HG03432 (cell line): ENCODE results near the gene DNAAF8.

Experiments
- ATAC-seq: cut with Tn5 transposase; IDR thresholded peaks from one replicate; pipeline ENCODE4 v1.9.1; 2021; ENCODE audit warnings: mild to moderate bottlenecking, moderate library complexity; ENCODE audit not compliant: unreplicated experiment

The DNAAF8 gene

DNA sequence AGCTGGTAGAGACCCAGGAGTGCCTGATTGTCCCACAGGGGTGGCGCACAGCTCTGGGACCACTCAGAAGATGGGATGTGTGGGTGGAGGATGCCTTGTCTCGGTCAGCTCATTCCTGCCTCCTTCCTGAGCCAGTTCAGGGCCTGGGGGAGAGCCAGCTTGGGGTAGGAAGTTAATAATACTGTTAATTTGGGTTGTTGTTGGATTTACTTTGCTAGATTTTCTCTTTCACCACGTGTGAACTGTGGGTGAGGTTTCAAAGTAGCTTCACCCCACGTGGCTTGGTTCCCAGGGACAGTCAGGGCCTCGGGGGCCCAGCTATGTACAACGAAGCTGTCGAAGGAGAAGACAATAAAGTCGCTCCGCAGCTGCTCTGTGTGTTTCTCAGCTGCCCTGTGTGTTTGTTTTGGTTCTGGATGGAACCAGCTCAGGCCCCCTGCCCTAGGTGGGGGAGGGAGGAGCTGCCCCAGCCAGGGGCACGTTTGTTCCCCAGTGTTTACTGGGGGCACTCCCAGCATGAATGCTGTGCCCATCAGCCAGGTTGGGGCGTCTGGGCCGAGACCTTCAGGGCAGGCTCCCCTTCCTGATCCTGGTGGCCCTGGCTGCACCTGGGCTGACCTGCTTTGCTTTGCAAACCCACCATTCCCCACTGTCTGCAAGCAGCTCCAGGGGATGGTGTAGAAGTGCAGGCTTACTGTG is 38.7 kb upstream of the DNAAF8 start:
- ATAC-seq: no peak

DNA sequence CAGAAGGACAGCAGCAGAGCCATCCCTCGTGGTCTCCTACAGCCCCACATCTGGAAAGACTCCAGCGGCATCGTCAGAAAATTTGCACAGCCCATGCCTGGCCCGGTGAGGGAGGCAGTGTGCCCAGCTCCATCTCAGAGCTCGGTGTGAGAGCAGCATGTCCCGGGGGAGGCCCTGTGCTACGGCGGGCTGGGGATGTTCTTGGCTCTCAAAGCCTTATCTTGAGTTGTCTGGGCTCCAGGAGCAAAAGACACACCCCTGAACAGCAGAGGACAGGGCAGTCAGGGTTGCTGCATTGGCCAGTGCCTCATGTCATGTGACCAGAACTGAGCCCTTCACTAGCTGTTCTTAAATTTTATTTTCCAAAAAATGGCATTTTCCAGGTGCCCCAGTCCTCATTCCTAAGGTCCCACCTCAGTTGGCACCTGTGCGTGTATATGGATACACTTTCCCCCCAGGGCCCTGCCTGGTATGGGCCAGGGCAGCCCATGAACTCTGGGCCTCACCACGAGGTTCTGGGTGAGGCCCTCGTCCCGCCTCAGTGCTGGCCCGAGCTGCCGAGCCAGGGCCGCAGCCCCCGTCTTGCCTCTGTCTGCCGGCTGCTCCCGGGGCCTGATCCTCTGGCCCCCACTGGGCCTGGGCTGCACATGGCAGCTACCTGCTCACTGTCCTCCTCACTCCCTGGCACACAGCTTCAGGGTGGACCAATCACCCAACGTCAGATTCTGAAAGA is 38.0 kb upstream of the DNAAF8 start:
- no peak for ATAC-seq

DNA sequence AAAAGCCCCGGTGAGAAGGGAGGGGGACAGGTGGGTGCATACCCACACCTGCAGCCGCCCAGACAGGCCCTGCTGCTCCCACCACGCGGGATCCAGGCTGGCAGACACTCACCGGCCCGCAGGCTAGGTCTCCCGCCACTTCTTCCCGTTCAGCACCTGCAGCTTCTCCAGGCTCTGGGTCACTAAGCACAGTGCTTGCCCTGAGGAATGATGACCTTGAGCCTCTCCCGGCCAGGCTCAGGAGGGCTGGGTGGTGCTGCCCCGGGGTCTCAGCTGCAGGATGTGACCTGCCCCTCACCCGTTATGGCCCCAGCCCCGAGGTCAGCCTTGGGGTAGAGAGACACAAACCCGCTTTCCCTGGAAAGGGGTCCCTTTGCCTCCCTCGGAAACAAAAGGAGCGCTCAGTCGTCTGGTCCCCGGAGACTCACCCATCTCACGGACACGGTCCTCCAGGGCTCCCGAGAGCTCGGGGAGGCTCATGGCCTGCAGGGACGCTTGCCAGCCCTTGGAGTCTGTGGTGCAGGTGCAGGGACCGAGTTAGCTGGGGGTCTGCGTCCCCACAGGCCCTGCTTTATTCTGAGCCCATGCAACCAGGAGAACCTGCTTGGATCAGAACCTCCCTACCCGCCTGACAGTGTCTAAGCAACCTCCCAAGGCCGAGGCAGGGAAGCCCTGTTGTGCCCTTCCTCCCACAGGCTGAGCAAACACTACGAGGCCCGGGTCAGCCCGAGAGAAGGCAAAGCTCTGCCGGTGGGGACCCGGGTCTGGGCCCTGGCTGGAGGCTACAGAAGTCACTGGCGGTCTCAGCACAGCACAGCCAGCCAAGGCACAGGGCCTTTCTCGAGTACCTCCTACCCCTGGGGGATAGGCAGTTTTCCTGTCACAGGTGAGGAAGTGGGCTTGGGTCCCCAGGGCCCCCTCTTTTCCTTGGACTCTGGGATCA is 37.2 kb upstream of the DNAAF8 start:
- ATAC-seq: no peak

DNA sequence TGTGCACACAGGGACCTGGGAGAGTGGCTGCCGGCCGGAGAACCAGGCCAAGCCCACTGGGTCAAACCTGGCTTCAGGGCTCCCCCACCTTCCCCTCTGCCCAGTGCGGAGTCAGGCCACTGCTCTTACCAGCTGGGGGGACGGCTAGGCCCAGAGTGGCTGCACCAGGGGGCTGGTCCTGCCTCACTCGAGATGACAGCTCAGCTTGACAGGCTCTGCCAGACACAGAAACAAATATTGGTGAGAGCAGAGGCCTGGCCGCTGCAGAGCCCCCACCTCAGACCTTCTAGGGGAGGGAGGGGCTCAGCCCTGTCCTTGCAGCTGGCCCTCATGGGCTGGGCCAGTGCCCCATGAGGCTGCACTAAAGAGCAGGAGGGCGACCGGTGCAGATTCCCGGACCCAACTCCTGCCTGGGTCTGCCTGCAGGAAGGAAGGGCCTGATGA is 36.5 kb upstream of the DNAAF8 start:
- no peak for ATAC-seq

DNA sequence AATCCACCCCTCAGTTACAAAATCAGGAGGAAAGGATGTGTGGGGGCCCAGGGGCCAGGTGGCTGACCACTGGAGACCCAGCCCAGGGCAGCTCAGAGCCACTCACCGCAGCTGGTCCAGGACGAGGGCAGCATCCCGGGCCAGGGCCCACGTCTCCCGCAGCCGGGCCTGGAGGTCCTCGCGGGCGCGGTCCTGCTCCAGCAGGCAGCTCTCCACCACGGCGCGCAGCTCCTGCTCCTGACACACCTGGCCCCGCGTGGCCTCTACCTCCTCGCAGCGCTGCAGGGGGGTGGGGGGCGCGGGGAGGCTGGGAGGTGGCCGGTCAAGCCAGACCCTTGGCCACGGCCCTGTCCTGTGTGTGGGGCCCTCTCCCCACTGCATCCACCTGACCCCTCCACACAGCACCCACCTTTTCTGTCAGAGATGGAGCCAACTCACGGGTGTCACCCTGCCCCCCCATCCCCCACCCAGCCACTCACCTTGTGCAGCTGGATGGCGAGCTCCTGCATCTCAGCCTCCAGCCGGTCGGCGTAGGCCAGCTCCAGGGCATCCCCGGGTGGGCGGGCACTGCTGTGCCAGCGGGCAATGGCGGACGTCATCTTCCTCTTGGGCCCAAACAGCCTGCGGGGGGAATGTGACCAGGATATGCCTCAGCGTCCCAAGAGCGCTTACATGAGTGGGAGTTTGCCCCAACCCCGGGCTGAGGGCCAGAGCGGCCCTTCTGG is 35.9 kb upstream of the DNAAF8 start:
- no peak for ATAC-seq

DNA sequence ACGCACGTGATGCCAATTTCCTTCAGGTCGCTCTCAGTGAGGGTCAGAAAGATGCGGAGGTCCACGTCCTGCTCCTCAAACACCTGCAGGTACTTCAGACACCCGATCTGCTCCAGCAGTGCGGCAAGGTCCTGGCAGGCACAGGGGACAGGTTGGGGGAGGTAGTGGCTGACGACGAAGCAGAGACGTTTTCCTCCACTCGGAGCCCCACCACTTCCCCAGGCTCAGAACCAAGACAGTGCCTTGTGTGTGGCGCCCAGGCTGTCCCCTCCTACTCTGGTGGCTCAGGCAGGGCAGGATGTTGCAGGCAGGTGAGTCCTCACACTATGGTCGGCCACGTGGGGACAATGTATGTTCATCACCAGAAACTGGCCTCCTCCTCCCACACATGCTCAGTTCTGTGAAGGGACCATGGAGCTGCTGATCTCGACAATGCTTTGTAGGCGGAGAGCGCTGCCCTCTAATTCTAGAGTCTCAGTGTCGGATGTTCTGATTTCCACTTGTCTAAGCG is 35.2 kb upstream of the DNAAF8 start:
- ATAC-seq: no peak

DNA sequence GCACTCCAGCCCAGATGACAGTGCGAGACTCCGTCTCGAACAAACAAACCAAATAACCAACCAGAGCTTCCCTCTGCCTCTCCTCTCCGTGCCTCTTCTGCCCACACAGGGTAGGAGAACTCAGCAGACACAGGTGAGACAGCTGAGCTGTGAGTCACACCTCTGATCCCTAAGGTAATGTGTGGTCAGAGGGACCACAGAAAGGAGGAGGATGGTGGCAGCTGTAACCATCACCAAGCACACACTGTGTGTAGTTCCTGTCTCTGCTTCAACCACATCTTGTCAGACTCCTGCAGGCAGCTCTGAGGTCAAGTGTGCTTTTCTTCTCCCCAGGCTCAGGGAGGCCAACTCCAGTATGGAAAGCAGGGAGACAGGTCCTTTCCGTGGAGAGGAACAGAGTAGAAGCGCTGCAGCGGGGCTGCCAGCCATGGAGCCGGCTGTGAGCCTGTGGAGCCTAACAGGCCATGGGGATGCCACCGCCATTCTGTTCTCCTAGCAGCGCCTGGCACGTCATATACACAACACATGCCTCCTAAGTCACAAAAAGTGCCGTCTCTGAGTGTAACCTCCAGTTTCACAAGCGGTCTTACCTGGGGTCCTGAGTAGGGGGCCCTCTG is 33.8 kb upstream of the DNAAF8 start:
- no peak for ATAC-seq

DNA sequence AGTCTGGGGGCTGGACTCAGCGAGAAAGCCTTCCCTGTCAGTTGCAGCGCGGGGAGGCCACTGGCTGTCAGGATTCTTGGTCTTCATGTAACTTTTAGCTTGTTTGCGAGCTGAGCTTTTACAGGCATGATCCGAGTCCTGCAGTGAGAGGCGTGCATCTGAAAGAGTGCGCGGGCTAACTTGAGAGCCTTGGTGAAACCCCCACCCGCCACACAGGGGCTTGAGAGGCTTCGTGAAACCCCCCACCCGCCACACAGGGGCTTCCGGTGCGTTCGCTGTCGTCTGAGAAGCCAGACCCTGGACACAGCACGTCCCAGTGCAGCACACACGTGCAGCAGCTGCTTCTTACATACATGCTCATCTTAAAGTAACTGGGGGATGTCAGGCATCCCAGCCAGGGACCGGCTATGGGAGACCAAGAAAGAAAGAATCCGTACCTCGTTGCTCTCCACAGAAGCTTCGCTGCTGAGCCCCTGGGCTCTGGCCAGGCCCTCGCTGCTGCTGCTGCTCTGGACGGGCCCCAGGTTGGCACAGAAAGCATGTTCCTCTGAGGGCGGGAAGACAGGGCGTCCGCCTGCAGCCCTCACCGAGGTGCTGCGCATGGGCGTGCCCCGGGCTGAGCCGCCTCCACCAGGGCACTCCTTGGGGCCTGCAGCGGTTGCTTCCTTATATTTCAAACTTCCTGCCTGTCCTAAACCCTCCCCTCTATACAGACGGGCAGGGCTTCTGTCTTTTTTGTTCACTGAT is 33.2 kb upstream of the DNAAF8 start:
- ATAC-seq: no peak

DNA sequence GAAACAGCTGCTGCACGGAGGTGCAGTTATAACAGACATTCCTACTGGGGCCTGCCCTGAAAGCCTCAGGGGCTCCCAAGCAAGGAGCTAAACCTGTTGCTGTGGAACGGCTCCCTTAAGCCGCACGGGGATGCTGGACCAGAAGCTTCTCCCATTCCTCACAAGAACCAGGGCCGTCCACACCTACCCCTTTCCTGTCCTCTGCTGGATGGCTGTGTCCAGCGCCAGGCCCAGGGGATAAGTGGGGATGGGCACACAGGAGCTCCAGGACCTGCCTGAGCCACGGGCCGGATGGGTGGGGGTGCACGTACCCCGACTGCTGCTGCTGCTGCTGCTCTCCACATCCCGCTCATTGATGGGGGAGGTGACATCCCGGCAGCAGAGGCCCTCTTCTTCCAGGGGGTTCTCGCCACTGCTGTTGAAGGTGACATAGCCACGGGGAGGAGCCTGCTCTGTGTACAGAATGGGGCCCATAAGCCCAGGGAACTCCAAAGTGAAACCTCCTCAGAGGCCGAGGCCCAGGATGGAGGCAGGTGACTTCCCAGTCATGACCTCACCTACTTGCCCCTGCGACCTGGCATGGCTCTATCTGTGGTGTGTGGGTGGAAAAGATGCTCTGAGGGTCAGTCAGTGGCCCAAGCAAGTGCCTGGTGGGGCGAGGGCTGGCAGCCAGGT is 32.4 kb upstream of the DNAAF8 start:
- ATAC-seq: no peak

DNA sequence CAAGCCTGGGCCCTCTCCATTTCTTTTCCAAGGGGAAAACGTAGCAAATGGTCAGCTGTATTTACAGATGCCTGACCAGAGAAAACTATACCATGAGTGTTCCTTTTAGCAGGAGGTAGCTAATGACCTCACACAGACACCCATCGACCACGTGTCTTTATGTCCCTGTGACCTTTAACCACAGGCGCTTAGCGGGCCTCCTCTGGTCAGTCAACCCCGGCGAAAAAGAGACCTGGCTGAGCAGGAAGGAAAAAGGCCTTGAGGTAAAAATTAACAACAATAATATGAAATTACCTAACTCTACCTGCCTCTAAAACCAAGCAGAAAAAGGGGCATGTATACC is 31.9 kb upstream of the DNAAF8 start:
- ATAC-seq: no peak

DNA sequence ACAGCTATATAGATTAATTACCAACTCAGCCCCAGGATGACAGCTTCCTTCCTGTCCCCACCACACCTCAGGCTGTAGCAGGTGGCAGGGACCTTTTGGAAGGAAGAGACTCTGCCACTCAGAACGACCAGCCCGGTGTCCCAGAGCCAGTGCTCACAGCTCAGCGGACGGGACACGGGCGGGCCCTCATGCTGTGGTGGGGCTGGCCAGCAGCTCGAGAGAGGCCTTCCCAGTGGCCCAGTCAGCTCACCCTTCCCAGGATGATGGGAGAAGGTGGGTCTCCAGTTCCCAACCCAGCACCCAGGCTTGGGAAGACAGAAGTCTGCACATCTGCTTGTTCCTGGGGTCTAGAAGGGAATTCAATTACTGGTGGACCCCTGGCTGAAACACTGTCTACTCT is 30.4 kb upstream of the DNAAF8 start:
- ATAC-seq: no peak

DNA sequence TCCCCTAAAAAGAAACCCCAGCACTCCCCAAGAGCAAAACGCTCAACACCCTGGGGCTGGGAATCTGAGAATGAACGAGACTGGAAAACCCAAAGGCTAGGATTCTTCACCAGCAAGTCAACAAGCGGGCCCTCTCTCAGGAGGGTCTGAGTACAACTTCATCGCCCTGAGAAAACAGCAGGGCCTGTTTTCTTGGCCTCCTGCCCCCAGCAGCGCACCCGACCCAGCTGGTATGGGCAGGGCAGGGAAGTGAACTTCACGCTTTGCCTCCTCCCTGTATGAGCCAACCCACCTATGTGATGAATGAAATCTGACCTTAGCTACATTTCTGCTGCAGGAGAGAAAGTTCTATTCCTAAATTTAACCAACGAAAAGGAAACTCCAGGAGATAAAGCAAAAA is 29.8 kb upstream of the DNAAF8 start:
- ATAC-seq: no peak

DNA sequence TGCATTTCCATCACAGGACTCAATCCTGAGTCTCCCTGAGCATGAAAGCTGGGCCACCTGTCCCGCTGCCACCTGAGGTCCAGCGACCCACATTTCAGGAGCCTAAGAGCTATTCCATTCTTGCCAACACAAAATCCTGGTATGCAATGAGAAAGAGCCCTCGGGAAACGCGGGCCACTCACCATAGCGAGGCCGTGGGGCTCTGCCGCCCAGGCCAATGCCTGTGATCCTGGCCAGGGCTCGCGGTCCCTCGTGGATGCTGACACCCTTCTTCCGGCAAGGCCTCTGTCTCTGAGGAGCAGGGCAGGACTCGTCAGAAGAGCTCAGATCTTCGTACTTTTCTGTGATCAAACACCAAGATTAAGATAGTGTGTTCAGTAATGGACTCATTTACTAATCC is 29.4 kb upstream of the DNAAF8 start:
- no peak for ATAC-seq

DNA sequence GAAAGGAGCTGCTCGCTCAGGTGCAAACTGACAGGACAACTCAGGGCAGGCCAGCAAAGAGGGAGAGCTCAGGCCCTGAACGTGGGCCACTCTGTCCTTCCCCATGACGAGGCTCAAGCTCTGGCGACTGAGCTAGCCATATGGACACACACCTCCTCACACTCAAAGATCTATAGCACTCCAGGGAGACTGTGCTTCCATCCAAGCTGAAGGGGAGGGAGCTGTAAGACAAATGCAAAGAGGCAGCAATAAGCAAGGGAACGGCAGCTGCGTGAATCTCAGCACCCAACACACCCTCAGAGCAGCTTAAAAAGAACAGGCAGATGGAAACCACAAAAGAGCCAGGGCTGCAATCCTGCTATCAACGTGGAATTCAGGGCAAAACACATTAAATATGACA is 27.5 kb upstream of the DNAAF8 start:
- no peak for ATAC-seq

DNA sequence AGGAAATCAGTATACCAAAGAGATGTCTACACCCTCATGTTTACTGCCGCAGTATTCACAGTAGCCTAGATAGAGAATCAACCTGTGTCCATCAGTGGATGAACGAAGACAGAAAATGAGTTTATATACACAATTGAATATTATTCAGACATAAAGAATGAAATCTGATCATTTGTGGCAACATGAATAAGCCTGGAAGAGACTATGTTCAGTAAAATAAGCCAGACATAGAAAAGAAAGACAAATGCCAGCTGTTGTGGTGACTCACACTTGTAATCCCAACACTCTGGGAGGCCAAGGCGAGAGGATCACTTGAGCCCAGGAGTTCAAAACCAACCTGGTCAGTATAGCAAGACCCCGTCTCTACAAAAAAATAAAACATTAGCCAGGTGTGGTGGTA is 24.9 kb upstream of the DNAAF8 start:
- no peak for ATAC-seq

DNA sequence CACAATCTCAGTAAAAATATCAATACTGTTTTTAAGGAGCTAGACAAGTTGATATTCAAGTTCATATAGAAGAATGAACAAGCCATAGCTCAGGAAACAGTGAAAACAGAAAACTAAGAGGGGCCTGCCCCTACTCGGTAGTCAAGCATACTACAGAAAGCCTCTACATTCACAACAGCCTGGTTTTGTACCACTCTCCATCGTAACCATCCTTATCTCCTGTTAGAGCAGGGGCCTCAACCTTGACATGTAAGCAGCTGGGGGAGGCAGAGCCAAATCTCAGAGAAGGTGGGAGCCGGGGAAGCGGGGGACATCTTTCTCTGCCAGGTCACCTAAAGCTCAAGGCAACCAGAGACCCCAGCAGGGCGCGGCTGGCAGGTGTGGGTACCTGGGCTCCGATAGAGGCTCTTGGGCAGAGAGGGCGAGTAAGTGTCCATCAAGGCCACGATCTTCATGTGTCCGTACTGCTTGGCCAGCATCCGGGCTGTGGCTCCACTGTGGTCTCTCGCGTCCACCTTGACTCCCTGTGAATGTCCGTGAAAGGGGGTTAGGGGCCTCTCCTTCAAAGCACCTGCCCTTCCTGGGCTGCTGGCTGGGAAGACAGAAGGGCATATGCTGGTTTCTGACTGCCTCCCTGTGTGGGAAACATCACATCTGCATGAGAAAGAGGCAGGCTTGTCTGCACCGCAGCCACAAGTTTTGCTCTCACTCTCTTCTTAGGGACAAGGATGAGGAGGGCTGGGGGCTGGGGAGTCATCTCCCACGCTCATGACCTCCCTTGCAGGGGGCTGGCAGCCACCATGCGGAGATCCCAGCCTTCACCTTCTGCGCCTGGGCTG is 20.5 kb upstream of the DNAAF8 start:
- no peak for ATAC-seq

DNA sequence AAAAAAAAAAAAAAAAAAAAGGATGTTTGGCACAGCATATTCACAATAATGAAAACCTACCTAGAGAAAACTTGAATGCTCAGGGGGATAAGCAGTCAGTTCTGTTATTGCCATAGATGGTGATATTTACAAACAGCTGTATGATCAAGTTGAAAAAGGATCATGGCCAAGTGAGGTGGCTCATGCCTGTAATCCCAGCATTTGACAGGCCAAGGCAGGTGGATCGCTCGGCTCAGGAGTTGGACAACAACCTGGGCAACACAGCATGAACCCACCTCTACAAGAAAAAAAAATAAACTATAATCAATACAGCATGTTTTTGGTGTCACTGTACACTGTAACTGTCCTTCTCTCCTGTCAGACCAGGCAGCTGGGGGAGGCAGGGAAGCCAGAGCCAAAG is 19.3 kb upstream of the DNAAF8 start:
- ATAC-seq: no peak

DNA sequence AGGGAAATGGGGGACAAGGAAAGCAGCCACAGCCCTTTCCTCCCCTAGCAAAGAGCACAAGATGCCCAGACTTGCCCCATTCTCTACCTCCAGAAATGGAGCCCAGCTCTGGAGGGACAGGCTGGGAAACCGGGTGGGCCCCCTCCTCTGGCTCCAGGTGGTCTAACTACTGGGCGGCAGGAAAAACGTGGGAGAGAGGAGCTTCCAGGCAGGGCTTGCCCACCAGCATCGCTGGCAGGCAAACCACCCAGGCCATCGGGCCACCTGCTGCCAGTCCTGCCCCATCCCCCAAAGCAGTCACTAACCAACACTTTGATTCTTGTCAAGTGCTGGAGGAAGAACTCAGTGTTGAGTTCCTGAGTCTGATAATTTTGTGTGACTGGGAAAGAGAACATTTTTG is 15.9 kb upstream of the DNAAF8 start:
- ATAC-seq: no peak
